Lower leg skin (tissue), 4 donors: ENCODE data around the gene RPS3. TPM values are rescaled to one million over a fixed set of nuclear protein-coding genes. Genes with fewer than 3 reads are reported as not detected.

Source experiments
- DNase-seq, 2 donors: peaks; one replicate each; pipeline ENCODE4 v3.0.0-alpha.2; 2019; ENCODE audit warnings: low spot score in 2 of 2
- H3K4me3 ChIP-seq: fragments of 200-600 bp; sonication (generic); 2 replicates; pipeline ENCODE4 v1.5.1; 2017; ENCODE audit warnings: mild to moderate bottlenecking, low read depth; ENCODE audit not compliant: poor library complexity, severe bottlenecking
- CTCF ChIP-seq, 3 donors: fragments of 450-650 bp; IDR thresholded peaks; one replicate each; pipeline ENCODE4 v1.5.1; 2016; ENCODE audit warnings: antibody characterized with exemption in 3 of 3, mild to moderate bottlenecking in 3 of 3, moderate library complexity in 2 of 3
- POLR2A ChIP-seq, 2 donors: fragments of 450-650 bp; IDR thresholded peaks; one replicate each; pipeline ENCODE4 v1.6.1; 2016 to 2017; ENCODE audit warnings: antibody characterized with exemption in 2 of 2, mild to moderate bottlenecking in 1 of 2, moderate library complexity in 1 of 2
- WGBS, 2 donors: methylation state at CpG; one replicate each; pipeline ENCODE4 v1.1.5; 2018; 5-methylcytosine and 5-hydroxymethylcytosine counted together
- intact Hi-C: fragments of 100-400 bp; cut with DNase I; formaldehyde crosslinking; loops from one replicate; pipeline ENCODE4 v1.15.0; 2023; ENCODE audit warnings: low total_unique reads
- total RNA-seq, 4 donors: library from RNA; depleted of rRNA; stranded (reverse); fragments of >200 nt; gene quantifications; one replicate each; pipeline ENCODE4 v1.1.0, GENCODE V29; 2016

Gene RPS3
- total RNA-seq, 4 donors from 2014 or later, result 1,197 to 2,282 (median 2,051) TPM

DNA sequence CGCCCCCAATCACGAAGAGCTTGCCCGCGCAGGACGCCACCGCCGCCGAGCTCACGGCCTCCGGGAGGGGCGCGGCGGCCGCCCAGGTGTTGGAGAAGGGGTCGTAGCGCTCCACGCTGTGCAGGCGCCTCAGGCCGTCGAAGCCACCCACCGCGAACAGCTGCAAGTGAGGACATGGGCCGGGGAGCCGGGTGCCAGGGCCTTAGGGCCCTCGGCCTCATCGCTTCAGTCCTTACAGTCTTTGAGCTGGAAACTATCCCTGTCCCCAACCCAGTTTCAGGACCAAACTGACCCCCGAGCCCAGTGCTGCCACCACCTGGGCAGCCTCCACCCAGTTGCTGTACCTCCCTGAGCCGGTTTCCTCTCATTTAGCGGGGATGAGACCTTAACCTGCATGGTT is 26.1 kb downstream of the RPS3 start:
- no peak for TF ChIP-seq POLR2A (IDR thresholded peaks at IDR 0.05)
- no peak for TF ChIP-seq CTCF (IDR thresholded peaks at IDR 0.05)
- WGBS, 2 donors, result 66 to 76% methylated on average over 19 to 29 of the region's 29 CpGs
- H3K4me3 ChIP-seq, result no peak overlapping the region
- intact Hi-C loops, result no loop called here
- no peak for DNase-seq

- DNase-seq, result no peak
- TF ChIP-seq POLR2A (IDR thresholded peaks at IDR 0.05), result no peak
- TF ChIP-seq CTCF (IDR thresholded peaks at IDR 0.05), result no peak
- 94 to 96% methylated on average over 5 of the region's 5 CpGs for WGBS, 2 donors
- intact Hi-C loops, result no loop called here
- no peak overlapping the region for H3K4me3 ChIP-seq
These were observed 27.4 kb downstream of the RPS3 start for GRCh38 chr11:75426720-75427086.

- H3K4me3 ChIP-seq, result no peak overlapping the region
- no peak for DNase-seq
- intact Hi-C loops, result no loop called here
- no peak for TF ChIP-seq POLR2A (IDR thresholded peaks at IDR 0.05)
- no peak for TF ChIP-seq CTCF (IDR thresholded peaks at IDR 0.05)
These were observed 27.9 kb downstream of the RPS3 start for GRCh38 chr11:75427181-75427580.

GRCh38 chr11:75428281-75428724 is 29.0 kb downstream of the RPS3 start:
- intact Hi-C loops, result no loop called here
- DNase-seq, result peak; percentile 89 to 95
- WGBS, 2 donors, result 24 to 40% methylated on average over 29 to 32 of the region's 32 CpGs
- TF ChIP-seq POLR2A (IDR thresholded peaks at IDR 0.05) (no peak), CTCF (IDR thresholded peaks at IDR 0.05) (no peak)
- no peak overlapping the region for H3K4me3 ChIP-seq

DNA sequence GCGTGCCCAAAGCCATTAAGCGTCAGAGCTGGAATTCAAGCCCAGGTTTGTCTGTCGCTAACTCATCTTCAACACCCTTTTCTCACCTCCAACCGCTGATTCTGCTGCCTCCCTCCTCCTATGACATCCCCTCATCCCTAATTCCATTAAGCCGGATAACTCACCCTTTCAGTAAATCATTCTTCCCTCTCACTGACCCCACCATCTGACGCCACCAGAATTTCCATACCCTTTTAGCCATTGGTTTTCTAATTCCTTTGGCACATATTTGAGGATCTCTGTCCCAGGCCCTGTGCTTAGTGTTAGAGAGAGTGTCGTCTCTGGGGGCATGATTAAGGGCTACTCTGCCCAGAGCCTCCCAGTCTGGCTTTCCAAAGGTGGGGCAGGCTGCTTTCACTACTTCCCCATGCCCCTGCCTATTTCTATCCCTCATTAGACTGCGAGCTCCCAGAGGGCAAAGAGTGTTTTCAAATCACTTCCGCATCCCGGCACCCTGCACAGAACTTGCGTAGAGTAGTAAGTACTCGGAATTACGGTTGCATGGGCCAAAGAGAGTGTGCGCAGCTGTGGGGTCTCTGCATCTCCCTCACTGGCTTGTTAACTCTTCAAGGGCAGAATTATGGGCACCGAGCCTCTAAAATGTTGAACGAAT is 29.8 kb downstream of the RPS3 start:
- no peak for DNase-seq
- TF ChIP-seq CTCF (IDR thresholded peaks at IDR 0.05) (no peak), POLR2A (IDR thresholded peaks at IDR 0.05) (no peak)
- 73 to 83% methylated on average over 16 of the region's 16 CpGs for WGBS, 2 donors
- H3K4me3 ChIP-seq, result no peak overlapping the region
- intact Hi-C loops, result no loop called here

GRCh38 chr11:75429641-75429901 is 30.3 kb downstream of the RPS3 start:
- intact Hi-C loops, result no loop called here
- no peak overlapping the region for H3K4me3 ChIP-seq
- 20 to 47% methylated on average over 19 to 25 of the region's 25 CpGs for WGBS, 2 donors
- no peak for TF ChIP-seq POLR2A (IDR thresholded peaks at IDR 0.05)
- TF ChIP-seq CTCF (IDR thresholded peaks at IDR 0.05), result no peak
- no peak for DNase-seq
